H1 (cell line): ENCODE measurements around the gene PREX1. TPM values are rescaled to one million over a fixed set of nuclear protein-coding genes. Genes with fewer than 3 reads are reported as not detected.
A peak's percentile ranks its signal among the peaks of the same experiment; 100 is the strongest.

ENCODE experiments used
- ATF2 ChIP-seq: IDR thresholded peaks from 2 replicates; pipeline ENCODE4 v1.6.1; 2012; ENCODE audit warnings: low read length, inconsistent platforms
- ATF3 ChIP-seq: IDR thresholded peaks from 2 replicates; pipeline ENCODE4 v1.6.1; 2011; ENCODE audit warnings: low read depth, mild to moderate bottlenecking, low read length; ENCODE audit not compliant: insufficient read depth
- BACH1 ChIP-seq: IDR thresholded peaks from 2 replicates; pipeline ENCODE4 v1.6.1; 2012; ENCODE audit warnings: low read length, improper control_type of control experiment
- BCL11A ChIP-seq, 2 experiments: IDR thresholded peaks; one replicate each; pipeline ENCODE4 v1.6.1; 2011; ENCODE audit warnings: low read depth in 2 of 2, low read length in 2 of 2, mild to moderate bottlenecking in 2 of 2
- BRCA1 ChIP-seq: IDR thresholded peaks from 2 replicates; pipeline ENCODE4 v1.6.1; 2012; ENCODE audit warnings: low read depth, low read length, improper control_type of control experiment
- CHD2 ChIP-seq: IDR thresholded peaks from 2 replicates; pipeline ENCODE4 v1.6.1; 2012; ENCODE audit warnings: low read length, improper control_type of control experiment
- CREB1 ChIP-seq: IDR thresholded peaks from 2 replicates; pipeline ENCODE4 v1.6.1; 2012; ENCODE audit warnings: inconsistent platforms
- E2F6 ChIP-seq: IDR thresholded peaks from 2 replicates; pipeline ENCODE4 v1.6.1; 2012; ENCODE audit warnings: inconsistent platforms
- GTF2F1 ChIP-seq: IDR thresholded peaks from 2 replicates; pipeline ENCODE4 v1.6.1; 2012; ENCODE audit warnings: low read depth, low read length, improper control_type of control experiment, borderline replicate concordance
- NANOG ChIP-seq: IDR thresholded peaks from 2 replicates; pipeline ENCODE4 v1.6.1; 2011; ENCODE audit warnings: low read length, low read depth, mild to moderate bottlenecking, inconsistent platforms; ENCODE audit not compliant: insufficient read depth, poor library complexity, severe bottlenecking
- PHF8 ChIP-seq: fragments of 200-600 bp; sonication (generic); conservative IDR thresholded peaks from 2 replicates; pipeline ENCODE4 v1.7.1; 2012; ENCODE audit warnings: low read depth, mild to moderate bottlenecking, inconsistent platforms, low read length, moderate library complexity
- POLR2A ChIP-seq, 2 experiments: IDR thresholded peaks; 1 replicate in 1 of 2; 2 replicates in 1 of 2; pipeline ENCODE4 v1.6.1; 2011; ENCODE audit warnings: low read depth in 2 of 2, low read length in 2 of 2, mild to moderate bottlenecking in 2 of 2; ENCODE audit errors: control extremely low read depth in 1 of 2
- RAD21 ChIP-seq, 2 experiments: IDR thresholded peaks in 1 of 2; conservative IDR thresholded peaks in 1 of 2; 2 replicates each; pipeline ENCODE4 v1.6.1; 2011; ENCODE audit warnings: low read depth in 2 of 2, low read length in 2 of 2, improper control_type of control experiment in 1 of 2, inconsistent platforms in 1 of 2, mild to moderate bottlenecking in 1 of 2, moderate library complexity in 1 of 2
- SIN3A ChIP-seq, 2 experiments: IDR thresholded peaks in 1 of 2; conservative IDR thresholded peaks in 1 of 2; 2 replicates each; pipeline ENCODE4 v1.6.1; 2011 to 2012; ENCODE audit warnings: low read length in 2 of 2, improper control_type of control experiment in 1 of 2, low read depth in 1 of 2, mild to moderate bottlenecking in 1 of 2
- SIRT6 ChIP-seq: IDR thresholded peaks from one replicate; pipeline ENCODE4 v1.7.1; 2012; ENCODE audit warnings: low read length, inconsistent platforms
- SIX5 ChIP-seq: IDR thresholded peaks from 2 replicates; pipeline ENCODE4 v1.6.1; 2011; ENCODE audit warnings: mild to moderate bottlenecking, low read depth, low read length
- SP4 ChIP-seq: IDR thresholded peaks from 2 replicates; pipeline ENCODE4 v1.6.1; 2012; ENCODE audit warnings: low read length, inconsistent platforms
- TAF1 ChIP-seq: IDR thresholded peaks from 2 replicates; pipeline ENCODE4 v1.6.1; 2011; ENCODE audit warnings: mild to moderate bottlenecking, low read depth, low read length
- TEAD4 ChIP-seq: IDR thresholded peaks from 2 replicates; pipeline ENCODE4 v1.6.1; 2012; ENCODE audit warnings: low read depth, low read length, inconsistent platforms, mixed read lengths
- YY1 ChIP-seq: IDR thresholded peaks from 2 replicates; pipeline ENCODE4 v1.6.1; 2011; ENCODE audit warnings: low read depth, mild to moderate bottlenecking, low read length
- ZNF274 ChIP-seq: IDR thresholded peaks from 2 replicates; pipeline ENCODE4 v1.7.0; 2012; ENCODE audit warnings: low read length, borderline replicate concordance; ENCODE audit errors: extremely low read depth
- polyA plus RNA-seq, 7 experiments: library from polyadenylated mRNA; depleted of rRNA in 3 of 7; stranded (reverse) in 5 of 7; unstranded in 2 of 7; fragments of >200 nt in 5 of 7; fragments of 200-250 nt in 2 of 7; gene quantifications; 1 replicate in 5 of 7; 2 replicates in 1 of 7; 4 replicates in 1 of 7; pipeline versions ENCODE4 v1.2.1 to v1.2.3, GENCODE V29; 2011 to 2013; ENCODE audit warnings: missing spikeins in 2 of 7, mixed read lengths in 2 of 7
- total RNA-seq: library from RNA; stranded (reverse); fragmentation: NEBNext Ultra II Directional; extraction: Animal tissue kit (Norgen Biotek cat#: 25700); gene quantifications from 2 replicates; pipeline ENCODE4 v1.2.1, GENCODE V29; 2021

The PREX1 gene
- total and polyA plus RNA-seq, 2 of the 8 experiments (the other 6 are each of a cell fraction or from before 2014, with no cell fraction given): 10.7 to 12.8 TPM

- no peak for TF ChIP-seq NANOG
- no peak for TF ChIP-seq GTF2F1
- TF ChIP-seq CREB1: no peak
- peak; percentile 30; the same call in 1 of the 2 replicates for TF ChIP-seq TAF1
- TF ChIP-seq PHF8: no peak
- TF ChIP-seq ATF3: no peak
- TF ChIP-seq TEAD4: no peak
- no peak for TF ChIP-seq SIRT6
- peak; percentile 87 for TF ChIP-seq E2F6
- no peak for TF ChIP-seq ZNF274
- no peak for TF ChIP-seq BCL11A (IDR thresholded peaks at IDR 0.05; ENCODE audit: low read depth in 2 of 2, low read length in 2 of 2)
- no peak for TF ChIP-seq YY1
- TF ChIP-seq POLR2A (IDR thresholded peaks at IDR 0.05; ENCODE audit: control extremely low read depth in 1 of 2, low read depth in 2 of 2, low read length in 2 of 2): peak in 1 of 2 experiments; percentile 36; a peak in 1 of 3 replicates
- no peak for TF ChIP-seq SP4
- no peak for TF ChIP-seq ATF2
- no peak for TF ChIP-seq BRCA1
- no peak for TF ChIP-seq BACH1
- TF ChIP-seq CHD2: no peak
- TF ChIP-seq SIX5: no peak
- peak in 1 of 2 experiments; percentile 4; a peak in 1 of 4 replicates for TF ChIP-seq RAD21 (IDR thresholded peaks at IDR 0.05 in 1 of 2, conservative IDR thresholded peaks at IDR 0.05 in 1 of 2; ENCODE audit: low read depth in 2 of 2, low read length in 2 of 2)
- no peak for TF ChIP-seq SIN3A (conservative IDR thresholded peaks at IDR 0.05 in 1 of 2, IDR thresholded peaks at IDR 0.05 in 1 of 2; ENCODE audit: low read depth in 1 of 2, low read length in 2 of 2)
Measured at GRCh38 chr20:48846516-48847492, 19.0 kb upstream of the PREX1 start (continued).
